AG04450 (cell line): ENCODE data around the gene SLC48A1. TPM values are rescaled to one million over a fixed set of nuclear protein-coding genes. Genes with fewer than 3 reads are reported as not detected.
A peak's percentile ranks its signal among the peaks of the same experiment; 100 is the strongest.

Experiments used
- CTCF ChIA-PET: fragments of 300-600, 350-600 bp; formaldehyde crosslinking; extraction: SDS; loops from one replicate; lab custom pipeline; 2022; ENCODE audit warnings: antibody characterized with exemption, inconsistent platforms; lab: Charles Lee
- POLR2A ChIA-PET: fragments of 350-600 bp; formaldehyde crosslinking; extraction: SDS; loops from one replicate; lab custom pipeline; 2021; ENCODE audit warnings: antibody characterized with exemption, inconsistent platforms; lab: Yijun Ruan, JAX
- DNase-seq: peaks from one replicate; pipeline ENCODE4 v3.0.0-alpha.2; 2011; ENCODE audit warnings: low read depth, low spot score
- H3K27ac ChIP-seq: one replicate; pipeline ENCODE4 v1.5.1; 2012; ENCODE audit warnings: low read depth, low read length, control low read depth
- H3K27me3 ChIP-seq: one replicate; pipeline ENCODE4 v1.6.0; 2012; ENCODE audit warnings: low read length; ENCODE audit not compliant: control insufficient read depth, insufficient read depth
- H3K4me3 ChIP-seq: 2 replicates; pipeline ENCODE4 v1.5.1; 2011; ENCODE audit warnings: mild to moderate bottlenecking, low read depth, low read length, control low read depth
- H3K9me3 ChIP-seq: 2 replicates; pipeline ENCODE4 v1.5.1; 2012; ENCODE audit warnings: low read length; ENCODE audit not compliant: control insufficient read depth, insufficient read depth
- CTCF ChIP-seq: IDR thresholded peaks from 2 replicates; pipeline ENCODE4 v1.5.1; 2011; ENCODE audit warnings: low read depth, low read length, control low read depth, inconsistent platforms
- polyA plus RNA-seq: library from polyadenylated mRNA; depleted of rRNA; stranded (reverse); fragments of >200 nt; gene quantifications from 2 replicates; pipeline ENCODE4 v1.2.3, GENCODE V29; 2011

SLC48A1 gene
- polyA plus RNA-seq, 1 experiment = 7.8 TPM

GRCh38 chr12:47801170-47801903 lies 28.3 kb downstream of the SLC48A1 start:
- H3K27me3 ChIP-seq = no peaks in the 10 kb centered on the region
- DNase-seq = no peak

GRCh38 chr12:47801904-47802246 lies 28.8 kb downstream of the SLC48A1 start:
- H3K4me3 ChIP-seq = no peak overlapping the region
- H3K27ac ChIP-seq = no peak overlapping the region
- no peak for TF ChIP-seq CTCF
- no peaks in the 10 kb centered on the region for H3K27me3 ChIP-seq
- H3K9me3 ChIP-seq = no peaks in the 10 kb centered on the region
- ChIA-PET CTCF (interaction anchor here (0.9 to 7.3 kb wide), 5 partner anchors 9 to 161 kb away, joined by 3 to 69 read pairs (median 4); partner anchors contain the start of gene TMEM106C), POLR2A (interaction anchor here (0.6 kb wide), 1 partner anchor 173 kb away, joined by 3 read pairs; no protein-coding TSS in a partner anchor)
- no peak for DNase-seq

More at GRCh38 chr12:47801170-47801903, 28.3 kb downstream of the SLC48A1 start:
- H3K27ac ChIP-seq = no peak overlapping the region
- POLR2A ChIA-PET = interaction anchor here (0.6 kb wide), 1 partner anchor 173 kb away, joined by 3 read pairs; no protein-coding TSS in a partner anchor
- no peaks in the 10 kb centered on the region for H3K9me3 ChIP-seq
- TF ChIP-seq CTCF = peak; percentile 27
- H3K4me3 ChIP-seq = no peak overlapping the region
- CTCF ChIA-PET = interaction anchor here (0.9 to 7.3 kb wide), 6 partner anchors 8 to 162 kb away, joined by 3 to 69 read pairs (median 4); partner anchors contain the start of gene TMEM106C

GRCh38 chr12:47802312-47802711 lies 29.3 kb downstream of the SLC48A1 start:
- CTCF ChIA-PET = interaction anchor here (0.9 to 7.3 kb wide), 4 partner anchors 9 to 36 kb away, joined by 3 to 69 read pairs (median 4); no protein-coding TSS in a partner anchor
- H3K27me3 ChIP-seq = no peaks in the 10 kb centered on the region
- no peak overlapping the region for H3K27ac ChIP-seq
- POLR2A ChIA-PET = no interaction called here
- no peak overlapping the region for H3K4me3 ChIP-seq
- peak; percentile 37 for TF ChIP-seq CTCF
- H3K9me3 ChIP-seq = no peaks in the 10 kb centered on the region
- DNase-seq = no peak

- H3K27ac ChIP-seq = no peak overlapping the region
- DNase-seq = no peak
- ChIA-PET CTCF (interaction anchor here (1.0 to 7.3 kb wide), 4 partner anchors 32 to 160 kb away, joined by 3 to 69 read pairs (median 5); partner anchors contain the start of gene TMEM106C), POLR2A (no interaction called here)
- no peaks in the 10 kb centered on the region for H3K9me3 ChIP-seq
- TF ChIP-seq CTCF = no peak
- no peak overlapping the region for H3K4me3 ChIP-seq
- H3K27me3 ChIP-seq = no peaks in the 10 kb centered on the region
Observed at GRCh38 chr12:47803191-47803875, 30.3 kb downstream of the SLC48A1 start.
